ENCODE data around the gene FCRL1.

FCRL1 gene

GRCh38 chr1:157829210-157829609 is 9.3 kb upstream of the FCRL1 start:
- no peak for ATAC-seq

GRCh38 chr1:157820299-157820698 is 379 bp upstream of the FCRL1 start:
- no peaks in the 10 kb centered on the region for H3K4me1 Mint-ChIP-seq
- H3K27ac Mint-ChIP-seq, result no peak overlapping the region
- H3K27me3 Mint-ChIP-seq, result peaks cover 9% of the 10 kb centered on the region
- DNase-seq (no peak), ATAC-seq (no peak)
- no peaks in the 10 kb centered on the region for H3K9me3 Mint-ChIP-seq
- H3K4me3 Mint-ChIP-seq, result no peak overlapping the region

More at GRCh38 chr1:157829210-157829609, 9.3 kb upstream of the FCRL1 start:
- Mint-ChIP-seq H3K4me1 (peaks cover 6% of the 10 kb centered on the region), H3K9me3 (no peaks in the 10 kb centered on the region), H3K4me3 (no peak overlapping the region), H3K27me3 (peaks cover 14% of the 10 kb centered on the region), H3K27ac (no peak overlapping the region)
- DNase-seq, result no peak

GRCh38 chr1:157819215-157819614 is 705 bp downstream of the FCRL1 start:
- Mint-ChIP-seq H3K27me3 (peaks cover 9% of the 10 kb centered on the region), H3K9me3 (no peaks in the 10 kb centered on the region), H3K4me3 (no peak overlapping the region), H3K4me1 (no peaks in the 10 kb centered on the region), H3K27ac (no peak overlapping the region)
- ATAC-seq (no peak), DNase-seq (no peak)

- Mint-ChIP-seq H3K27ac (no peak overlapping the region), H3K9me3 (peaks cover 11 to 19% of the 10 kb centered on the region in 2 donors), H3K27me3 (peaks cover 25% of the 10 kb centered on the region), H3K4me1 (no peaks in the 10 kb centered on the region), H3K4me3 (no peak overlapping the region)
- ATAC-seq (no peak), DNase-seq (no peak)
Measured at GRCh38 chr1:157813269-157813668, 6.7 kb downstream of the FCRL1 start.

GRCh38 chr1:157806431-157807149 is 13.3 kb downstream of the FCRL1 start:
- peaks cover 20% of the 10 kb centered on the region for H3K27me3 Mint-ChIP-seq
- no peak overlapping the region for H3K4me3 Mint-ChIP-seq
- H3K27ac Mint-ChIP-seq, result peak overlapping the region in 1 of 2 donors; percentile 13
- no peaks in the 10 kb centered on the region for H3K4me1 Mint-ChIP-seq
- no peak for ATAC-seq
- no peak for DNase-seq
- H3K9me3 Mint-ChIP-seq, result peaks cover 0 to 7% of the 10 kb centered on the region in 2 donors

GRCh38 chr1:157803851-157804250 is 16.1 kb downstream of the FCRL1 start:
- Mint-ChIP-seq H3K27me3 (peaks cover 10% of the 10 kb centered on the region), H3K4me3 (no peak overlapping the region), H3K27ac (no peak overlapping the region), H3K9me3 (no peaks in the 10 kb centered on the region), H3K4me1 (no peaks in the 10 kb centered on the region)
- no peak for DNase-seq
- no peak for ATAC-seq

GRCh38 chr1:157799996-157800395 is 19.9 kb downstream of the FCRL1 start:
- DNase-seq (no peak), ATAC-seq (no peak)
- Mint-ChIP-seq H3K4me1 (no peaks in the 10 kb centered on the region), H3K4me3 (no peak overlapping the region), H3K27me3 (no peaks in the 10 kb centered on the region), H3K9me3 (no peaks in the 10 kb centered on the region), H3K27ac (no peak overlapping the region)

GRCh38 chr1:157798211-157798610 is 21.7 kb downstream of the FCRL1 start:
- Mint-ChIP-seq H3K27ac (no peak overlapping the region), H3K27me3 (no peaks in the 10 kb centered on the region), H3K9me3 (peaks cover 3 to 5% of the 10 kb centered on the region in 2 donors), H3K4me3 (no peak overlapping the region), H3K4me1 (no peaks in the 10 kb centered on the region)
- no peak for ATAC-seq
- no peak for DNase-seq

- no peak overlapping the region for H3K27ac Mint-ChIP-seq
- peaks cover 10% of the 10 kb centered on the region for H3K4me1 Mint-ChIP-seq
- DNase-seq, result no peak
- peaks cover 13% of the 10 kb centered on the region for H3K27me3 Mint-ChIP-seq
- ATAC-seq, result no peak
- H3K4me3 Mint-ChIP-seq, result no peak overlapping the region
- H3K9me3 Mint-ChIP-seq, result peaks cover 12 to 15% of the 10 kb centered on the region in 2 donors
Measured at GRCh38 chr1:157785248-157785647, 34.7 kb downstream of the FCRL1 start.

- no peak for ATAC-seq
- Mint-ChIP-seq H3K4me3 (no peak overlapping the region), H3K27ac (no peak overlapping the region), H3K27me3 (peaks cover 13% of the 10 kb centered on the region), H3K9me3 (peaks cover 8 to 11% of the 10 kb centered on the region in 2 donors), H3K4me1 (peaks cover 10% of the 10 kb centered on the region)
- DNase-seq, result no peak
Measured at GRCh38 chr1:157784801-157785200, 35.1 kb downstream of the FCRL1 start.

- H3K27me3 Mint-ChIP-seq, result peaks cover 19% of the 10 kb centered on the region
- DNase-seq (no peak), ATAC-seq (no peak)
- H3K27ac Mint-ChIP-seq, result no peak overlapping the region
- H3K4me3 Mint-ChIP-seq, result no peak overlapping the region
- peaks cover 10% of the 10 kb centered on the region for H3K4me1 Mint-ChIP-seq
- H3K9me3 Mint-ChIP-seq, result peaks cover 5 to 9% of the 10 kb centered on the region in 2 donors
Measured at GRCh38 chr1:157782931-157783330, 37.0 kb downstream of the FCRL1 start.

GRCh38 chr1:157781048-157781447 is 38.9 kb downstream of the FCRL1 start:
- no peak for DNase-seq
- Mint-ChIP-seq H3K4me3 (no peak overlapping the region), H3K27ac (no peak overlapping the region), H3K4me1 (peaks cover 10% of the 10 kb centered on the region), H3K27me3 (peaks cover 19% of the 10 kb centered on the region), H3K9me3 (no peaks in the 10 kb centered on the region)
- ATAC-seq, result peak; percentile 58

GRCh38 chr1:157776971-157777391 is 42.9 kb downstream of the FCRL1 start, which contains the start of gene FCRL2:
TSS of gene FCRL2 (minus strand) at chr1:157777132. CDS start at chr1:157777073, 59 bp downstream.
- Mint-ChIP-seq H3K9me3 (no peaks in the 10 kb centered on the region), H3K27ac (no peak within 1 kb of the TSS), H3K4me1 (peaks cover 10% of the 10 kb centered on the region), H3K27me3 (peaks cover 28% of the 10 kb centered on the region), H3K4me3 (no peak within 1 kb of the TSS)
- no peak for ATAC-seq
- no peak for DNase-seq

- Mint-ChIP-seq H3K27me3 (peaks cover 16% of the 10 kb centered on the region), H3K4me1 (no peaks in the 10 kb centered on the region), H3K27ac (no peak overlapping the region), H3K4me3 (no peak overlapping the region), H3K9me3 (no peaks in the 10 kb centered on the region)
- ATAC-seq, result no peak
- no peak for DNase-seq
Measured at GRCh38 chr1:157775101-157775870, 44.6 kb downstream of the FCRL1 start.

GRCh38 chr1:157774412-157774811 is 45.5 kb downstream of the FCRL1 start:
- Mint-ChIP-seq H3K4me3 (no peak overlapping the region), H3K27me3 (peaks cover 13% of the 10 kb centered on the region), H3K9me3 (no peaks in the 10 kb centered on the region), H3K27ac (no peak overlapping the region), H3K4me1 (no peaks in the 10 kb centered on the region)
- ATAC-seq (no peak), DNase-seq (no peak)
